ENCODE measurements around the gene MON1B. TPM values are rescaled to one million over a fixed set of nuclear protein-coding genes. Genes with fewer than 3 reads are reported as not detected.

The MON1B gene
- total RNA-seq, 1 experiment from 2014 or later = 49.1 TPM

DNA sequence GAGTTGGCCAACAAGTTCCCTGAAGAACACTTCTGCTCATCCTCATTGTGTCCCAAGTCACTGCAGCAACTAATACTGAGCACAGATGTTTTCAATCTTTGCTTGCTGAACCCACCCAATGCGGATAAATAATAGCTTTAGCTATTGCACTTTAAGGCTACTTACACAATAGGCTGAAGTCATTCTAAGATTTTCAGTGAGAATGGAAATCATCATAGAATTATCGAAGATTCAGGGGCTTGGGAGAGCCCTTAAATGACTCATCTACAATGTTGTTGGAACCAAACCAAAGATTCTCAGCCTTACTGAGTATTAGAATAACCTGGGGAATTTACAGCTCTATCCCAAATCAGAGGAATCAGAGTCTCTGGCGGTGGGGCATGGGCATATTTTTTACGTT lies 59.4 kb downstream of the MON1B start:
- CTCF ChIA-PET = no interaction called here

More for the DNA sequence above, 59.4 kb downstream of the MON1B start:
- Mint-ChIP-seq H3K27me3 (ENCODE audit: low read depth) (no peaks in the 10 kb centered on the region), H3K4me1 (no peaks in the 10 kb centered on the region), H3K9me3 (peaks cover 6% of the 10 kb centered on the region; the same call in 1 of the 2 replicates), H3K27ac (no peak overlapping the region), H3K36me3 (no peaks in the 10 kb centered on the region), H3K4me3 (no peak overlapping the region)
- POLR2A ChIA-PET = interaction anchor here (1.3 kb wide), 1 partner anchor 74 kb away, joined by 3 read pairs; no protein-coding TSS in a partner anchor
- TF ChIP-seq NR1H2 (CRISPR knock-in tag; IDR thresholded peaks at IDR 0.05) (no peak), CREM (CRISPR knock-in tag; IDR thresholded peaks at IDR 0.05) (no peak), ZNF121 (CRISPR knock-in tag; IDR thresholded peaks at IDR 0.05) (no peak), JAZF1 (CRISPR knock-in tag; IDR thresholded peaks at IDR 0.05) (no peak), NR3C1 (CRISPR knock-in tag; conservative IDR thresholded peaks at IDR 0.05; ENCODE audit: low read depth) (no peak), FOXJ3 (CRISPR knock-in tag; IDR thresholded peaks at IDR 0.05; ENCODE audit: borderline replicate concordance) (no peak), TP53 (CRISPR knock-in tag; IDR thresholded peaks at IDR 0.05) (no peak), ZNF671 (CRISPR knock-in tag; IDR thresholded peaks at IDR 0.05) (no peak)
- TF ChIP-seq, protein P1, sequence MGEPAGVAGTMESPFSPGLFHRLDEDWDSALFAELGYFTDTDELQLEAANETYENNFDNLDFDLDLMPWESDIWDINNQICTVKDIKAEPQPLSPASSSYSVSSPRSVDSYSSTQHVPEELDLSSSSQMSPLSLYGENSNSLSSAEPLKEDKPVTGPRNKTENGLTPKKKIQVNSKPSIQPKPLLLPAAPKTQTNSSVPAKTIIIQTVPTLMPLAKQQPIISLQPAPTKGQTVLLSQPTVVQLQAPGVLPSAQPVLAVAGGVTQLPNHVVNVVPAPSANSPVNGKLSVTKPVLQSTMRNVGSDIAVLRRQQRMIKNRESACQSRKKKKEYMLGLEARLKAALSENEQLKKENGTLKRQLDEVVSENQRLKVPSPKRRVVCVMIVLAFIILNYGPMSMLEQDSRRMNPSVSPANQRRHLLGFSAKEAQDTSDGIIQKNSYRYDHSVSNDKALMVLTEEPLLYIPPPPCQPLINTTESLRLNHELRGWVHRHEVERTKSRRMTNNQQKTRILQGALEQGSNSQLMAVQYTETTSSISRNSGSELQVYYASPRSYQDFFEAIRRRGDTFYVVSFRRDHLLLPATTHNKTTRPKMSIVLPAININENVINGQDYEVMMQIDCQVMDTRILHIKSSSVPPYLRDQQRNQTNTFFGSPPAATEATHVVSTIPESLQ (CRISPR knock-in tag; IDR thresholded peaks at IDR 0.05) = no peak
- TF ChIP-seq, protein P2, sequence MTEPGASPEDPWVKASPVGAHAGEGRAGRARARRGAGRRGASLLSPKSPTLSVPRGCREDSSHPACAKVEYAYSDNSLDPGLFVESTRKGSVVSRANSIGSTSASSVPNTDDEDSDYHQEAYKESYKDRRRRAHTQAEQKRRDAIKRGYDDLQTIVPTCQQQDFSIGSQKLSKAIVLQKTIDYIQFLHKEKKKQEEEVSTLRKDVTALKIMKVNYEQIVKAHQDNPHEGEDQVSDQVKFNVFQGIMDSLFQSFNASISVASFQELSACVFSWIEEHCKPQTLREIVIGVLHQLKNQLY (CRISPR knock-in tag; IDR thresholded peaks at IDR 0.05) = no peak
- TF ChIP-seq, protein P3, sequence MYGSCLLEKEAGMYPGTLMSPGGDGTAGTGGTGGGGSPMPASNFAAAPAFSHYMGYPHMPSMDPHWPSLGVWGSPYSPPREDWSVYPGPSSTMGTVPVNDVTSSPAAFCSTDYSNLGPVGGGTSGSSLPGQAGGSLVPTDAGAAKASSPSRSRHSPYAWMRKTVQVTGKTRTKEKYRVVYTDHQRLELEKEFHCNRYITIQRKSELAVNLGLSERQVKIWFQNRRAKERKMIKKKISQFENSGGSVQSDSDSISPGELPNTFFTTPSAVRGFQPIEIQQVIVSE (CRISPR knock-in tag; IDR thresholded peaks at IDR 0.05; ENCODE audit: borderline replicate concordance) = no peak
- TF ChIP-seq, protein P4, sequence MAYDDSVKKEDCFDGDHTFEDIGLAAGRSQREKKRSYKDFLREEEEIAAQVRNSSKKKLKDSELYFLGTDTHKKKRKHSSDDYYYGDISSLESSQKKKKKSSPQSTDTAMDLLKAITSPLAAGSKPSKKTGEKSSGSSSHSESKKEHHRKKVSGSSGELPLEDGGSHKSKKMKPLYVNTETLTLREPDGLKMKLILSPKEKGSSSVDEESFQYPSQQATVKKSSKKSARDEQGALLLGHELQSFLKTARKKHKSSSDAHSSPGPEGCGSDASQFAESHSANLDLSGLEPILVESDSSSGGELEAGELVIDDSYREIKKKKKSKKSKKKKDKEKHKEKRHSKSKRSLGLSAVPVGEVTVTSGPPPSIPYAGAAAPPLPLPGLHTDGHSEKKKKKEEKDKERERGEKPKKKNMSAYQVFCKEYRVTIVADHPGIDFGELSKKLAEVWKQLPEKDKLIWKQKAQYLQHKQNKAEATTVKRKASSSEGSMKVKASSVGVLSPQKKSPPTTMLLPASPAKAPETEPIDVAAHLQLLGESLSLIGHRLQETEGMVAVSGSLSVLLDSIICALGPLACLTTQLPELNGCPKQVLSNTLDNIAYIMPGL (CRISPR knock-in tag; IDR thresholded peaks at IDR 0.05) = no peak
- no peak for DNase-seq (ENCODE audit: low spot score)
- no peak for ATAC-seq

Other genes starting within 250 kb of the MON1B start
- gene SYCE1L, start 8.2 kb downstream of the MON1B start, total RNA-seq (2021) = 7.0 to 10.8 TPM (median 7.3 TPM) in 3 replicates
- 0.17 to 0.94 TPM (median 0.23 TPM) in 3 replicates for gene ADAMTS18, start 243.8 kb downstream of the MON1B start, total RNA-seq (2021)

Data from WTC11 (cell line).